GM12878 (cell line): ENCODE results near the gene SLAMF9. TPM values are rescaled to one million over a fixed set of nuclear protein-coding genes. Genes with fewer than 3 reads are reported as not detected.

Source experiments
- ASH2L ChIP-seq: fragments of 300-600, 200-600 bp; sonication (generic); IDR thresholded peaks from 2 replicates; pipeline ENCODE4 v1.6.1; 2017; ENCODE audit warnings: low read depth, mild to moderate bottlenecking, borderline replicate concordance
- BCL3 ChIP-seq: IDR thresholded peaks from 2 replicates; pipeline ENCODE4 v1.6.1; 2011; ENCODE audit warnings: borderline replicate concordance, low read depth, mild to moderate bottlenecking, moderate library complexity, low read length; ENCODE audit not compliant: insufficient read depth, poor library complexity, severe bottlenecking
- CHD2 ChIP-seq: IDR thresholded peaks from 2 replicates; pipeline ENCODE4 v1.6.1; 2011; ENCODE audit warnings: low read depth, low read length, improper control_type of control experiment, borderline replicate concordance
- FOXM1 ChIP-seq: IDR thresholded peaks from 2 replicates; pipeline ENCODE4 v1.6.1; 2012; ENCODE audit warnings: low read depth, mild to moderate bottlenecking, inconsistent platforms, low read length, moderate library complexity
- HCFC1 ChIP-seq: fragments of 150-350 bp; IDR thresholded peaks from 2 replicates; pipeline ENCODE4 v1.6.1; 2014; ENCODE audit warnings: low read length
- HSF1 ChIP-seq: fragments of 150-350 bp; IDR thresholded peaks from 2 replicates; pipeline ENCODE4 v1.6.1; 2014; ENCODE audit warnings: mild to moderate bottlenecking, low read depth, low read length
- IRF4 ChIP-seq: IDR thresholded peaks from 2 replicates; pipeline ENCODE4 v1.6.1; 2011; ENCODE audit warnings: low read depth, low read length
- MTA2 ChIP-seq: fragments of 450-650 bp; IDR thresholded peaks from 2 replicates; pipeline ENCODE4 v1.6.1; 2016; ENCODE audit warnings: low read depth, mild to moderate bottlenecking, moderate library complexity
- NFIC ChIP-seq: IDR thresholded peaks from 2 replicates; pipeline ENCODE4 v1.6.1; 2012; ENCODE audit warnings: low read depth, mild to moderate bottlenecking, inconsistent platforms, low read length, moderate library complexity
- NFXL1 ChIP-seq: fragments of 450-650 bp; IDR thresholded peaks from 2 replicates; pipeline ENCODE4 v1.6.1; 2017; ENCODE audit warnings: antibody characterized with exemption, mild to moderate bottlenecking, borderline replicate concordance
- PBX3 ChIP-seq: IDR thresholded peaks from 2 replicates; pipeline ENCODE4 v1.6.1; 2011; ENCODE audit warnings: mild to moderate bottlenecking, low read depth, low read length, moderate library complexity; ENCODE audit not compliant: insufficient replicate concordance
- PML ChIP-seq: IDR thresholded peaks from 2 replicates; pipeline ENCODE4 v1.6.1; 2012; ENCODE audit warnings: low read length, inconsistent platforms
- RB1 ChIP-seq: fragments of 450-650 bp; formaldehyde crosslinking; IDR thresholded peaks from 2 replicates; pipeline ENCODE4 v1.6.1; 2017; ENCODE audit warnings: mild to moderate bottlenecking, borderline replicate concordance
- RUNX3 ChIP-seq: IDR thresholded peaks from 2 replicates; pipeline ENCODE4 v1.6.1; 2012; ENCODE audit warnings: low read length, inconsistent platforms
- TAF1 ChIP-seq: IDR thresholded peaks from 2 replicates; pipeline ENCODE4 v1.6.1; 2011; ENCODE audit warnings: mild to moderate bottlenecking, low read depth, low read length, borderline replicate concordance
- ZBTB4 ChIP-seq: fragments of 450-650 bp; formaldehyde crosslinking; IDR thresholded peaks from 2 replicates; pipeline ENCODE4 v1.4.0; 2022; ENCODE audit warnings: mild to moderate bottlenecking, moderate library complexity
- ZNF24 ChIP-seq: fragments of 450-650 bp; IDR thresholded peaks from 2 replicates; pipeline ENCODE4 v1.6.1; 2017; ENCODE audit warnings: antibody characterized with exemption, mild to moderate bottlenecking
- ZSCAN29 ChIP-seq: fragments of 450-650 bp; IDR thresholded peaks from 2 replicates; pipeline ENCODE4 v1.6.1; 2017; ENCODE audit warnings: mild to moderate bottlenecking, moderate library complexity
- ZZZ3 ChIP-seq: IDR thresholded peaks from 2 replicates; pipeline ENCODE4 v1.6.1; 2011; ENCODE audit warnings: low read depth; ENCODE audit not compliant: control insufficient read depth, insufficient read length
- polyA plus RNA-seq, 11 experiments: library from polyadenylated mRNA; depleted of rRNA in 4 of 11; unstranded in 6 of 11; stranded (reverse) in 5 of 11; fragments of >200 nt; fragmentation: Nextera tagmentation in 4 of 11; fragmentation: Illumina TruSeq in 1 of 11; extraction: Ambion mirVana in 4 of 11; extraction: Trizol in 1 of 11; gene quantifications; 1 replicate in 1 of 11; 2 replicates in 10 of 11; pipeline versions ENCODE4 v1.2.1 to v1.2.3, GENCODE V29; 2011 to 2016; ENCODE audit warnings: inconsistent platforms in 2 of 11, missing spikeins in 2 of 11, low read depth in 1 of 11
- total RNA-seq, 4 experiments: library from RNA; depleted of rRNA in 3 of 4; stranded (reverse); fragments of >200 nt in 3 of 4; fragmentation: Illumina TruSeq in 1 of 4; extraction: Trizol in 1 of 4; gene quantifications; 2 replicates each; pipeline versions ENCODE4 v1.2.1 to v1.2.3, GENCODE V29; 2013 to 2021

SLAMF9 gene
- total and polyA plus RNA-seq, 10 of the 15 experiments (the other 5 are each of a cell fraction or from before 2014, with no cell fraction given) = not detected

GRCh38 chr1:159921700-159922504 is 32.1 kb downstream of the SLAMF9 start (continued):
- TF ChIP-seq TAF1 (0 out of 2 replicates have a peak, but pooled peaks have one; percentile 39), HCFC1 (no peak), MTA2 (no peak), HSF1 (no peak), RUNX3 (peak; percentile 77), PML (no peak), ZBTB4 (CRISPR knock-in tag) (no peak), IRF4 (no peak), ZSCAN29 (no peak), NFIC (peak; percentile 41; the same call in 1 of the 2 replicates), PBX3 (peak; percentile 17), RB1 (peak; percentile 42; the same call in 1 of the 2 replicates), CHD2 (no peak), NFXL1 (no peak), ASH2L (no peak), BCL3 (no peak), ZNF24 (no peak), FOXM1 (peak; percentile 48; the same call in 1 of the 2 replicates), ZZZ3 (no peak)
